ENCODE results near the gene RAB5B. TPM values are rescaled to one million over a fixed set of nuclear protein-coding genes. Genes with fewer than 3 reads are reported as not detected.
"Not testable (repeated sequence)": the region's sequence is repeated elsewhere in the genome, so short reads cannot be mapped to it uniquely, and the experiment has no call there.

Gene RAB5B
- total and polyA plus RNA-seq, 5 donors from 2014 or later, result 60.8 to 73.4 (median 67.4) TPM

GRCh38 chr12:55999999-56000540 lies 26.2 kb downstream of the RAB5B start:
- not testable (repeated sequence) for DNase-seq; H3K9me3 Mint-ChIP-seq; H3K36me3 Mint-ChIP-seq; H3K4me3 ChIP-seq (ENCODE audit: low read depth, low read length); H3K27me3 ChIP-seq (ENCODE audit: control insufficient read depth, insufficient read depth, low read length); H3K36me3 ChIP-seq (ENCODE audit: control insufficient read depth, insufficient read depth, low read length); H3K27me3 Mint-ChIP-seq; ATAC-seq (ENCODE audit: low read depth in 2 of 2); H3K9me3 ChIP-seq (ENCODE audit: control insufficient read depth in 2 of 2, low read length in 2 of 2); H3K27ac ChIP-seq (ENCODE audit: insufficient read depth, low read length, poor library complexity, severe bottlenecking)
- peaks cover 18% of the 10 kb centered on the region for H3K4me1 ChIP-seq (ENCODE audit: control insufficient read depth, insufficient read depth, low read length, poor library complexity, severe bottlenecking)
- Mint-ChIP-seq H3K4me1 (peaks cover 6 to 44% (median 29%) of the 10 kb centered on the region in 4 donors), H3K4me3 (peak overlapping the region in 1 of 4 donors; percentile 51), H3K27ac (peak overlapping the region in 1 of 3 donors; percentile 69)

GRCh38 chr12:56001487-56002100 lies 27.7 kb downstream of the RAB5B start:
- H3K27ac Mint-ChIP-seq, result peak overlapping the region in 2 of 3 donors; percentile 27 to 63
- no peak for DNase-seq
- H3K27me3 ChIP-seq (ENCODE audit: control insufficient read depth, insufficient read depth, low read length), result no peaks in the 10 kb centered on the region
- H3K4me1 Mint-ChIP-seq, result peaks cover 0 to 44% (median 29%) of the 10 kb centered on the region in 4 donors
- ATAC-seq (ENCODE audit: low read depth in 2 of 2), result no peak
- H3K4me1 ChIP-seq (ENCODE audit: control insufficient read depth, insufficient read depth, low read length, poor library complexity, severe bottlenecking), result peaks cover 10% of the 10 kb centered on the region
- no peaks in the 10 kb centered on the region for H3K9me3 Mint-ChIP-seq
- H3K27ac ChIP-seq (ENCODE audit: insufficient read depth, low read length, poor library complexity, severe bottlenecking), result no peak overlapping the region
- no peaks in the 10 kb centered on the region for H3K27me3 Mint-ChIP-seq
- H3K4me3 ChIP-seq (ENCODE audit: low read depth, low read length), result no peak overlapping the region
- no peaks in the 10 kb centered on the region for H3K36me3 ChIP-seq (ENCODE audit: control insufficient read depth, insufficient read depth, low read length)
- no peaks in the 10 kb centered on the region for H3K36me3 Mint-ChIP-seq
- H3K4me3 Mint-ChIP-seq, result peak overlapping the region in 2 of 4 donors; percentile 18 to 39
- no peaks in the 10 kb centered on the region for H3K9me3 ChIP-seq (ENCODE audit: control insufficient read depth in 2 of 2, low read length in 2 of 2)

GRCh38 chr12:56003376-56003775 lies 29.5 kb downstream of the RAB5B start:
- not testable (repeated sequence) for ATAC-seq (ENCODE audit: low read depth in 2 of 2); DNase-seq; H3K27me3 Mint-ChIP-seq; H3K9me3 ChIP-seq (ENCODE audit: control insufficient read depth in 2 of 2, low read length in 2 of 2); H3K4me1 ChIP-seq (ENCODE audit: control insufficient read depth, insufficient read depth, low read length, poor library complexity, severe bottlenecking); H3K27me3 ChIP-seq (ENCODE audit: control insufficient read depth, insufficient read depth, low read length); H3K4me3 ChIP-seq (ENCODE audit: low read depth, low read length); H3K4me3 Mint-ChIP-seq; H3K36me3 ChIP-seq (ENCODE audit: control insufficient read depth, insufficient read depth, low read length); H3K27ac ChIP-seq (ENCODE audit: insufficient read depth, low read length, poor library complexity, severe bottlenecking); H3K9me3 Mint-ChIP-seq; H3K36me3 Mint-ChIP-seq
- Mint-ChIP-seq H3K27ac (peak overlapping the region in 2 of 3 donors; percentile 7 to 36), H3K4me1 (peaks cover 0 to 40% (median 29%) of the 10 kb centered on the region in 4 donors)

GRCh38 chr12:56004211-56004610 lies 30.3 kb downstream of the RAB5B start:
- ATAC-seq (ENCODE audit: low read depth in 2 of 2) (no peak), DNase-seq (no peak)
- H3K4me3 ChIP-seq (ENCODE audit: low read depth, low read length), result no peak overlapping the region
- no peaks in the 10 kb centered on the region for H3K27me3 ChIP-seq (ENCODE audit: control insufficient read depth, insufficient read depth, low read length)
- H3K36me3 ChIP-seq (ENCODE audit: control insufficient read depth, insufficient read depth, low read length), result no peaks in the 10 kb centered on the region
- Mint-ChIP-seq H3K9me3 (no peaks in the 10 kb centered on the region), H3K4me1 (peaks cover 0 to 42% (median 32%) of the 10 kb centered on the region in 4 donors), H3K36me3 (no peaks in the 10 kb centered on the region), H3K27me3 (no peaks in the 10 kb centered on the region), H3K27ac (peak overlapping the region in 1 of 3 donors; percentile 26), H3K4me3 (no peak overlapping the region)
- peaks cover 8% of the 10 kb centered on the region for H3K4me1 ChIP-seq (ENCODE audit: control insufficient read depth, insufficient read depth, low read length, poor library complexity, severe bottlenecking)
- no peaks in the 10 kb centered on the region for H3K9me3 ChIP-seq (ENCODE audit: control insufficient read depth in 2 of 2, low read length in 2 of 2)
- no peak overlapping the region for H3K27ac ChIP-seq (ENCODE audit: insufficient read depth, low read length, poor library complexity, severe bottlenecking)

- no peaks in the 10 kb centered on the region for H3K9me3 ChIP-seq (ENCODE audit: control insufficient read depth in 2 of 2, low read length in 2 of 2)
- Mint-ChIP-seq H3K9me3 (no peaks in the 10 kb centered on the region), H3K4me1 (peaks cover 0 to 41% (median 28%) of the 10 kb centered on the region in 4 donors), H3K4me3 (peak overlapping the region; percentile 87 to 91 (median 88)), H3K36me3 (no peaks in the 10 kb centered on the region), H3K27ac (peak overlapping the region; percentile 92 to 96 (median 95)), H3K27me3 (no peaks in the 10 kb centered on the region)
- ATAC-seq (ENCODE audit: low read depth in 2 of 2) (peak; percentile 60 to 79), DNase-seq (peak; percentile 62 to 67 (median 62))
- H3K4me3 ChIP-seq (ENCODE audit: low read depth, low read length), result peak overlapping the region; percentile 70
- no peaks in the 10 kb centered on the region for H3K36me3 ChIP-seq (ENCODE audit: control insufficient read depth, insufficient read depth, low read length)
- peak overlapping the region; percentile 74 for H3K27ac ChIP-seq (ENCODE audit: insufficient read depth, low read length, poor library complexity, severe bottlenecking)
- peaks cover 8% of the 10 kb centered on the region for H3K4me1 ChIP-seq (ENCODE audit: control insufficient read depth, insufficient read depth, low read length, poor library complexity, severe bottlenecking)
- no peaks in the 10 kb centered on the region for H3K27me3 ChIP-seq (ENCODE audit: control insufficient read depth, insufficient read depth, low read length)
These were observed 34.0 kb downstream of the RAB5B start for GRCh38 chr12:56007564-56008559.

GRCh38 chr12:56010111-56010570 lies 36.3 kb downstream of the RAB5B start:
- no peaks in the 10 kb centered on the region for H3K9me3 ChIP-seq (ENCODE audit: control insufficient read depth in 2 of 2, low read length in 2 of 2)
- H3K27ac ChIP-seq (ENCODE audit: insufficient read depth, low read length, poor library complexity, severe bottlenecking), result no peak overlapping the region
- no peak overlapping the region for H3K4me3 ChIP-seq (ENCODE audit: low read depth, low read length)
- Mint-ChIP-seq H3K4me3 (peak overlapping the region; percentile 4 to 45 (median 20)), H3K9me3 (no peaks in the 10 kb centered on the region), H3K27me3 (no peaks in the 10 kb centered on the region), H3K4me1 (peaks cover 0 to 39% (median 25%) of the 10 kb centered on the region in 4 donors), H3K27ac (peak overlapping the region in 2 of 3 donors; percentile 3 to 35), H3K36me3 (peaks cover 7% of the 10 kb centered on the region)
- peaks cover 8% of the 10 kb centered on the region for H3K4me1 ChIP-seq (ENCODE audit: control insufficient read depth, insufficient read depth, low read length, poor library complexity, severe bottlenecking)
- no peaks in the 10 kb centered on the region for H3K36me3 ChIP-seq (ENCODE audit: control insufficient read depth, insufficient read depth, low read length)
- ATAC-seq (ENCODE audit: low read depth in 2 of 2), result no peak
- no peaks in the 10 kb centered on the region for H3K27me3 ChIP-seq (ENCODE audit: control insufficient read depth, insufficient read depth, low read length)
- DNase-seq, result no peak

- no peak for ATAC-seq (ENCODE audit: low read depth in 2 of 2)
These were observed 37.7 kb downstream of the RAB5B start for GRCh38 chr12:56011509-56012090.

More at GRCh38 chr12:56011509-56012090, 37.7 kb downstream of the RAB5B start:
- peaks cover 0 to 38% (median 17%) of the 10 kb centered on the region in 4 donors for H3K4me1 Mint-ChIP-seq
- no peaks in the 10 kb centered on the region for H3K27me3 ChIP-seq (ENCODE audit: control insufficient read depth, insufficient read depth, low read length)
- no peaks in the 10 kb centered on the region for H3K9me3 ChIP-seq (ENCODE audit: control insufficient read depth in 2 of 2, low read length in 2 of 2)
- peak overlapping the region in 1 of 4 donors; percentile 38 for H3K4me3 Mint-ChIP-seq
- no peak overlapping the region for H3K27ac Mint-ChIP-seq
- H3K27ac ChIP-seq (ENCODE audit: insufficient read depth, low read length, poor library complexity, severe bottlenecking), result no peak overlapping the region
- H3K27me3 Mint-ChIP-seq, result no peaks in the 10 kb centered on the region
- peaks cover 8% of the 10 kb centered on the region for H3K4me1 ChIP-seq (ENCODE audit: control insufficient read depth, insufficient read depth, low read length, poor library complexity, severe bottlenecking)
- no peak for DNase-seq
- H3K36me3 Mint-ChIP-seq, result peaks cover 7% of the 10 kb centered on the region
- no peak overlapping the region for H3K4me3 ChIP-seq (ENCODE audit: low read depth, low read length)
- no peaks in the 10 kb centered on the region for H3K9me3 Mint-ChIP-seq
- H3K36me3 ChIP-seq (ENCODE audit: control insufficient read depth, insufficient read depth, low read length), result no peaks in the 10 kb centered on the region

Measured in CD4-positive, CD25-positive, alpha-beta regulatory T cell (primary cell).